ENCODE measurements around the gene GIMD1.
"Not testable (repeated sequence)": the region's sequence is repeated elsewhere in the genome, so short reads cannot be mapped to it uniquely, and the experiment has no call there.

The GIMD1 gene

GRCh38 chr4:106344647-106344970 lies 24.0 kb downstream of the GIMD1 start:
- no peak for DNase-seq

- DNase-seq, result no peak
Observed at GRCh38 chr4:106343865-106344646, 24.5 kb downstream of the GIMD1 start.

- DNase-seq, result peak; percentile 10
Observed at GRCh38 chr4:106340774-106341173, 27.8 kb downstream of the GIMD1 start.

- DNase-seq, result no peak
Observed at GRCh38 chr4:106339431-106339830, 29.1 kb downstream of the GIMD1 start.

DNA sequence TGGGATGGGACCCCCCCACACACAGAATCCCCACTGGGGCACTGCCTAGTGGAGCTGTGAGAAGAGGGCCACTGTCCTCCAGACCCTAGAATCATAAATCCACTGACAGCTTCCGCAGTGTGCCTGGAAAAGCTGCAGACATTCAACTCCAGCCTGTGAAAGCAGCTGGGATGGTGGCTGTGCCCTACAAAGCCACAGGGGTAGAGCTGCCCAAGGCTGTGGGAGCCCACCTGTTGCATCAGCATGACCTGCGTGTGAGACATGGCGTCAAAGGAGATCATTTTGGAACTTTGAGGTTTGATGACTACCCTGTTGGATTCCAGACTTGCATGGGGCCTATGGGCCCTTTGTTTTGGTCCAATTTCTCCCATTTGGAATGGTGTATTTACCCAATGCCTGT lies 29.9 kb downstream of the GIMD1 start:
- no peak for DNase-seq

DNA sequence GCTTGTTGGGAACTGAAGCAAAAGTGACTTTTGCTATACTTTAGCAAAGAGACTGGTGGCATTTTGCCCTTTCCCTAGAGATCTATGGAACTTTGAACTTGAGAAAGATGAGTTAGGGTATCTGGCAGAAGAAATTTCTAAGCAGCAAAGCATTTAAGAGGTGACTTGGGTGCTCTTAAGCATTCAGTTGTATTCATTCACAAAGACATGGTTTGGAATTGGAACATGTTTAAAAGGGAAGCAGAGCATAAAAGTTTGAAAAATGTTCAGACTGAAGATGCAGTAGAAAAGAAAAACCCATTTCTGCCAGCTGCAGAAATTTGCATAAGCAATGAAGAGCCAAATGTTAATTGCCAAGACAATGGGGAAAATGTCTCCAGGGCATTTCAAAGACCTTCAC lies 30.7 kb downstream of the GIMD1 start:
- no peak for DNase-seq

DNA sequence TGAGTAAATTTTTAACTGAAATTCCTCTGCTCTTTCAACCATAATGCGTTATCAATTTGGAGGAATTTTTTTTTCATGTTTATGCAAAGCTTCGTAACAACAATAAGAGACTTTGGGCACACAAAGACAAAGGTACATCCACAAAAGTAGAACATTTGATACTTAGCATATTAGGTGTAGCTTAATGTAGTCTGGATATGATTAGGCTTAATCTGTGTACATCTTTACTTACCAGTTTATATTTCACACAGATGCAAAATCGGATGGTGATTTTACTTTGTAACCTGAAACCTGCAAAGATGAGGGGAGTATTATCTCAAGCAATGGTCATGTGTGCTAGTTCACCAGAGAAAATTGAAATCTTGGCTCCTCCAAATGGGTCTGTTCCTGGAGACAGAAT lies 32.0 kb downstream of the GIMD1 start:
- no peak for DNase-seq

GRCh38 chr4:106334741-106335470 lies 33.7 kb downstream of the GIMD1 start:
- DNase-seq, result no peak

DNA sequence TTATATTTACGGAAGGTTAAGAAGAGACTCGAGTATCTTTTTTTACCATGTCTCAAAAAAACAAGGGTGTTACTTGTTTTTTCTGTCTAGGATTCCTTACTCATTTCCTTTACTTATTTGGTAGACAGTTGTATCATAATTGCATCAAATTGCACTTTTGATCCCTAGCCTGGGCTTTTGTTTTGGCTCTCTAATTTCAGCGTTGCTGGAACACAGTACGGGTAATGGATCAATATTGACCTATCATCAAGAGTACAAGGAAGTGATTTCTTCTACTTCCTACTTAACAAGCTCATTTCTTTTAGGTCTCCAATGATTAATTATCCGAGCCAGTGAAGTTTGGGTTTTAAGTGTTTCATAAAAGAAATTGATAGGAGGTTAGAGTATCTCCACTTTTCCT lies 35.4 kb downstream of the GIMD1 start:
- DNase-seq, result no peak

DNA sequence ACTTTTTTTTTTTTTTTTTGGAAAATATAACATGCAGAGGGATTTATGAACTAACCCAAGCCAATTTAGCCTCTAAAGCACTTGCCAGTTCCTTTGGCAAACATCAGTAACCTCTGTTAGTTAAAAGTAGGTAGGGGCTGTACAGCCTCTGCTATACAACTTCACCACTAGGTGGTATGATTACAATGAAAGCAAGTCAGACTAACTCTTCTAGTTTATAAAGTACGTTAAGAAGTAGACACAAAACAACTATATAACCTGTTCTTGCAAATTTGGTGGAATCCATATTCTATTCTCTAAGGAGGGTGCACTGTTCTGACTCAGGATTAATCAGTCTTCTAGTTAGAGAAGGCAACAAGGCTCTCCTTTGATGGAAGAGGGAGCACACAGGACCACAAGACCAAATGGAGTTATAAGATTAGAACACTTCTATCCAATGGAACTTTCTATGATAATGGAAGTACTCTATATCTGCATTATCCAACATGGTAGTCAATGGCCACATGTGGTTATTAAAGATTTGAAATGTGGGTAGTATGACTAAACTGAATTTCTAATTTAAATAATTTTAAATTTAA lies 39.4 kb downstream of the GIMD1 start:
- DNase-seq, result peak; percentile 37

- no peak for DNase-seq
Observed at GRCh38 chr4:106325800-106326199, 42.8 kb downstream of the GIMD1 start.

DNA sequence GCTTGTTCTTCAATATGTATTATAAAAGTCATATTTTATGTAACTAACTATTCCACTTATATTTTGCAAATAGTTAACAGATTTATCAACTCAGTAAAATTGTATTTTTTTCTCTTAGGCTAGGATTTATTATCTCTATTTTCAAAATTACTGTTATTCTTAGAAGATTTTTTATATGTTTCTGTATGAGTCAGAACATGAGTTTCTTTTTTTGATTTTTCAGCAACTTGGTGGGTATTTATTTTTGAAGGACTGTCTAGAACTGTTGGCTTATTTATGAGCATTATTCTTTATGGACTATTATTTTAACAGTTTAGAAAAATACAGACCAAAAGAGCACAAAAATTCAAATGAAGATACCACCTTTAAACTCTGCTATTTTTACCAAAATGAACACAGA lies 45.5 kb downstream of the GIMD1 start:
- no peak for DNase-seq

DNA sequence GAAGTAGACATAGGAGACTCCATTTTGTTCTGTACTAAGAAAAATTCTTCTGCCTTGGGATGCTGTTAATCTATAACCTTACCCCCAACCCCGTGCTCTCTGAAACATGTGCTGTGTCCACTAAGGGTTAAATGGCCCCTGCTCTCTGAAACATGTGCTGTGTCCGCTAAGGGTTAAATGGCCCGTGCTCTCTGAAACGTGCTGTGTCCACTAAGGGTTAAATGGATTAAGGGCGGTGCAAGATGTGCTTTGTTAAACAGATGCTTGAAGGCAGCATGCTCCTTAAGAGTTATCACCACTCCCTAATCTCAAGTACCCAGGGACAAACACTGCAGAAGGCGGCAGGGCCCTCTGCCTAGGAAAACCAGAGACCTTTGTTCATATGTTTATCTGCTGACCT lies 46.8 kb downstream of the GIMD1 start:
- DNase-seq, result not testable (repeated sequence)

GRCh38 chr4:106321168-106321567 lies 47.4 kb downstream of the GIMD1 start:
- not testable (repeated sequence) for DNase-seq

- no peak for DNase-seq
Observed at GRCh38 chr4:106320235-106320634, 48.3 kb downstream of the GIMD1 start.

DNA sequence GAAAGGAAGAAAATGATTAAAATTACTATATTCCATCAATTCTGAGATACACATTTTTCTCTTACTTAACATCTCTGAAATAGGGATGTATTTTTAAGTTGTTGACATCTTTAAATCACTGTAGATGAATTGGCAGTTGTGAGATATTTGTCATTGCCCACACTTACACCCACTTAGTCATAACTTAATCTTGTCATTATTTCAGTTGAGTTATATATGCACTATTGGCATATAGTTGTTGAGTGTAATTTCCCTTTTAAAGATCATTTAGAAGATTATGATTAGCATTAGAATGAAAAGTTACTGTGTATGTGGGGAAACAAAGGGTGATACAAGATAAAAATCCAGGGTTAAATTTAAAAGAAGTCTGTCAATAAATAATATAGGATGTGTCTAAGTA lies 50.1 kb downstream of the GIMD1 start:
- no peak for DNase-seq

DNA sequence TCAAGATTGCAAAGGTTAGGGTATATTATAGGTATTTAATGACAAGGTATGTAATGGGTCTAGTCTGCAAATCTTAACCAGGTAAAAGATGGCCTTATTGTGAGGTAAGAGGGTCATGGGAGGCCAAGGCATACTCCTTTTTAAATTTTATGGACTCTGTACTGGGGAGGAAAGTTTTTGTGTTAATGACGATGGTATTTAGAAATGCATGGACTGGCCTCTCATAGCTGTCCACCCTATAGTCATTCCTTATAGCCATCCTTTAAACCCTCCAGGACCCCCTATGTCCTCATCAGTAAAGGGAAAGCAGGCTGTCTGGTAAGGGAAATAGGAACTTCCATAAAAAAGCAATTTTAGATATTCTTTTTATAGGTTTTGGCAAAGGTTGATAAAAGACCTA lies 50.8 kb downstream of the GIMD1 start:
- no peak for DNase-seq

DNA sequence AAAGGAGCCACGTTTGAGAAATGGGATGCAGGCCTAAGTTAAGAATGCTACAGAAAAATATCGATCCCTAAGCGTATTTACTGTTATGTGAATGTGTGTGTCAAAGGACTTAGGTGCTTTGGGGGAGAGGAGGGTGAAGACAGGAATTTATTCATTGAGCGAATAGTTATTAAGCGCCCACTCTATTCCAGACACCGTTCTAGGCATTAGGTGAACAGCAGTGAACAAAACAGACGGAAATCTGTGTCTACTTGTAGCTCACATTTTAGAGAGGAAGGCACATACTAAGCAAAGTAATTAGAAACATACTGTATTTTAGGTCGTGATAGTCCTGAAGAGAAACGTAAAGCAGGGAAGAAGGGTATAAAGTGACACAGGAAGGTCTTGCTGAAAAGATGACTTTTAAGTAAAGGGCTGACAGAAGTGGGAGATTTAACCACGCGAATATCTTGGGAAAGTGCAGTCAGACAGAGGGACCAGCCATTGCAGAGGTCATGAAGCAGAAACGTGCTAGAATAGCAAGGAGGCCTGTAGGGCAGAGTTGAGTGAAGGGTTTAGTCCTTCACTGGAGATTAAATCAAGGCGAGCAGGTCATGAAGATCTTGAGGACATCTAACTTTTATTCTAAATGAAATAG lies 51.7 kb downstream of the GIMD1 start:
- peak; percentile 38 for DNase-seq

DNA sequence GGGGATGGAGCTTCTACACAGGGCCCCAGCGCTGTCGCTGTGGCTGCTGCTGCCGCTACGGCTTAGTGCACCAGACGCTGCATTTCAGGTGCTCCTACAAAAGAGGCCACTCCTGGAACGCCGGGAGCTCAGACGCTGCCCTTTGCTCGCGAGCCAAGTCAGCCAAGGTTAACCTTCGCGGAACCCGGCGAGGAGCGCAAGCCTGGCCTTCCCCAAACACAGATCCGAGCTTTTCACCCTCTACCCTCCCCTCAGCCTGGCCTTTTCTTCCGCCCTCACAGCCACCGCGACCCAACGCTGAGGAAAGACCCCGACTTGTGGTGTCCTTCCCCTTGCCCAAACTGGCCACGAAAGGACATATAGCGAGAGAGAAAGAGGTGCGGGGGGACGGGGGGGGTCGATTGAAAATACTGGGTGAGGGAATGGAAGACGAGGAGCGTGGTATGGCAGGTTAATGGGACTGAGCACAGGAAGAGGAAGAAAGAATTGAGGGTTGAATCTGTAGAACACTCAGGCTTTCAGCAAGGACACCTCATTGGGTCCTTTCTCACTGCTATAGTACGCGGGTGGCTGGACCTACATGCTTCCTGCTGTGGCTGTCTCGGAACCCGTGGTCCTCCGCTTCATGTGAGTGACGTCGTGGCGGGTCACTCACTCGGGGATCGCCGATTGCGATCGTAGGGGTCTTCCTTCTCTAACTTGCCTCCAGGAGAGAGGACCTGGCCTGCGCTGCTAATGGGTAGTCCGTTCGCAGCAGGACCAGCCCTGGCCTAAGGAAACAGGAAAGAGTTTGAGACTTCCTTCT lies 52.4 kb downstream of the GIMD1 start, which contains the start of the genes AIMP1 and TBCK:
Gene AIMP1 (plus strand): TSS at position 583 of the 805 bp plus-strand sequence. CDS start 8,460 bp downstream, outside the sequence.
Gene TBCK (minus strand): TSS at position 242 of the 805 bp plus-strand sequence. CDS start 7,249 bp downstream, outside the sequence.
- DNase-seq, result peak; percentile 96

DNA sequence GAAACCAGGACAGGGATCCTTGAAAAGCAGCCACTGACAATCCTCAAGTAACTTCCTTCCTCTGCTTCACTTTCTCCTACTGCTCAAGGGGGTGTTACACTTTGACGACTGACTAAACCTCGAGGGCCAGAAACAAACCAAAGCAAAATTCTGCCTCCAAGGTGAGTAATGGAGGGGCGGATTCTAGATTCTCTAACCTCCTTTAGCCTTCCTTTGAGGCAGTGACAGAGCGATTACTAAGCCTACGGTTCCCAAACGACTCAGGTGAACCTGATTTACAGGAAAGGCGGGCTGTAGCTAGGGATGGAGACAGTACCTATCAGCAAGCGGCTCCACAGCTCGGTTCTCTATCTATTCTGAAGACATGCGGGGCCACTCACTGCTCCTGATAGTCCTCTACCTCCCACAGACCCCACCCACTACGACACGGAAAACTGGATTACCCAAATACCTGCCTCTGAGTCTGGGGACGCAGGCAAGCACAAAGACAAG lies 53.1 kb downstream of the GIMD1 start:
- DNase-seq, result peak; percentile 74

DNA sequence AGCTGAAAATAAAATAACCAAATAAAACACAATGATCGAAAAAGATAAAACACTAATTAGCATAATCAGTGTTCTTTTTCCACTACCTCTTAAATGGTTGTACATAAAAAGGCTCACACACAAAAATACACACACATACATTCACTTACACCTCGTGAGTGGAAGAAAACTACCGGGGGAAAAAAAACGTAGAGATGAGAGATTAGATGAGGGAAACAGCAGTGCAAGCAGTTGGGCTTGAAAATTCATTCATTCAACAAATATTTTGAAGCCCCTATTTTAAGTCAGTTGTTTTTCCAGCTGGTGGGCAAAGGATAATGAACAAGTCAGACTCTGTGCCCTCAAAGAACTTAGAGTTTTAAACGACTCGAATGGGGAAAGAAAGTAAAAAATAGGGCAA lies 53.6 kb downstream of the GIMD1 start:
- DNase-seq, result peak; percentile 40

- peak; percentile 51 for DNase-seq
Observed at GRCh38 chr4:106312997-106313522, 55.5 kb downstream of the GIMD1 start.

Data from OCI-M1 (cell line).